H9 (cell line): ENCODE results near the gene SERPINB5. TPM values are rescaled to one million over a fixed set of nuclear protein-coding genes. Genes with fewer than 3 reads are reported as not detected.

Source experiments
- DNase-seq: peaks from one replicate; pipeline ENCODE4 v3.0.0-alpha.2; 2017
- H2AFZ ChIP-seq: one replicate; pipeline ENCODE4 v1.6.1; 2013; ENCODE audit warnings: mild to moderate bottlenecking, low read length, control low read depth, moderate library complexity
- H2AK5ac ChIP-seq: 2 replicates; pipeline ENCODE4 v1.6.1; 2013; ENCODE audit warnings: low read length, control low read depth, mixed read lengths; ENCODE audit not compliant: insufficient read length
- H2BK120ac ChIP-seq: one replicate; pipeline ENCODE4 v1.6.1; 2013; ENCODE audit warnings: low read depth, mild to moderate bottlenecking, low read length, control low read depth, inconsistent platforms; ENCODE audit not compliant: poor library complexity, severe bottlenecking
- H2BK12ac ChIP-seq: 2 replicates; pipeline ENCODE4 v1.6.1; 2013; ENCODE audit warnings: low read length, control low read depth, mixed read lengths, low read depth; ENCODE audit not compliant: insufficient read length
- H2BK15ac ChIP-seq: 2 replicates; pipeline ENCODE4 v1.6.1; 2013; ENCODE audit warnings: low read depth, low read length, control low read depth
- H2BK20ac ChIP-seq: one replicate; pipeline ENCODE4 v1.6.1; 2013; ENCODE audit warnings: low read depth, mild to moderate bottlenecking, low read length, control low read depth, inconsistent platforms; ENCODE audit not compliant: poor library complexity, severe bottlenecking
- H2BK5ac ChIP-seq: 2 replicates; pipeline ENCODE4 v1.6.1; 2013; ENCODE audit warnings: low read length, control low read depth, mixed read lengths; ENCODE audit not compliant: insufficient read length
- H3K14ac ChIP-seq: 2 replicates; pipeline ENCODE4 v1.6.1; 2013; ENCODE audit warnings: low read length, control low read depth; ENCODE audit not compliant: insufficient read depth
- H3K18ac ChIP-seq: 2 replicates; pipeline ENCODE4 v1.6.1; 2013; ENCODE audit warnings: low read depth, mild to moderate bottlenecking, mixed read lengths, low read length, control low read depth; ENCODE audit not compliant: insufficient read length
- H3K23ac ChIP-seq: 2 replicates; pipeline ENCODE4 v1.6.1; 2013; ENCODE audit warnings: low read length, control low read depth, mixed read lengths, low read depth; ENCODE audit not compliant: insufficient read length
- H3K23me2 ChIP-seq: 2 replicates; pipeline ENCODE4 v1.6.1; 2013; ENCODE audit warnings: low read depth, mild to moderate bottlenecking, mixed read lengths, low read length, control low read depth; ENCODE audit not compliant: insufficient read length, poor library complexity, severe bottlenecking
- H3K27ac ChIP-seq: 2 replicates; pipeline ENCODE4 v1.5.1; 2013; ENCODE audit warnings: low read length, control low read depth, mixed read lengths, low read depth; ENCODE audit not compliant: insufficient read length
- H3K27me3 ChIP-seq: 2 replicates; pipeline ENCODE4 v1.6.1; 2013; ENCODE audit warnings: low read length, control low read depth, inconsistent platforms; ENCODE audit not compliant: insufficient read depth
- H3K4ac ChIP-seq: 2 replicates; pipeline ENCODE4 v1.6.1; 2013; ENCODE audit warnings: low read depth, mild to moderate bottlenecking, control low read depth, inconsistent platforms, low read length, moderate library complexity
- H3K4me1 ChIP-seq: 2 replicates; pipeline ENCODE4 v1.6.1; 2013; ENCODE audit warnings: low read length, control low read depth, inconsistent platforms; ENCODE audit not compliant: insufficient read depth
- H3K4me2 ChIP-seq: 2 replicates; pipeline ENCODE4 v1.6.1; 2013; ENCODE audit warnings: low read length, control low read depth, mixed read lengths; ENCODE audit not compliant: insufficient read length, insufficient read depth
- H3K56ac ChIP-seq: 2 replicates; pipeline ENCODE4 v1.6.1; 2013; ENCODE audit warnings: low read depth, mild to moderate bottlenecking, mixed read lengths, low read length, control low read depth; ENCODE audit not compliant: insufficient read length
- H3K79me1 ChIP-seq: 2 replicates; pipeline ENCODE4 v1.6.1; 2013; ENCODE audit warnings: low read depth, mild to moderate bottlenecking, moderate library complexity, low read length, control low read depth, inconsistent platforms; ENCODE audit not compliant: insufficient read depth, poor library complexity, severe bottlenecking
- H3K79me2 ChIP-seq: 2 replicates; pipeline ENCODE4 v1.6.1; 2013; ENCODE audit warnings: low read length, control low read depth, inconsistent platforms; ENCODE audit not compliant: insufficient read depth
- H3K9ac ChIP-seq: 2 replicates; pipeline ENCODE4 v1.6.1; 2013; ENCODE audit warnings: low read length, control low read depth, mixed read lengths; ENCODE audit not compliant: insufficient read length; ENCODE audit errors: extremely low read depth
- H3K9me3 ChIP-seq: one replicate; pipeline ENCODE4 v1.6.1; 2013; ENCODE audit warnings: low read depth, low read length, inconsistent platforms; ENCODE audit not compliant: control insufficient read depth
- H3T11ph ChIP-seq: one replicate; pipeline ENCODE4 v1.6.1; 2013; ENCODE audit warnings: mild to moderate bottlenecking, low read length, control low read depth, inconsistent platforms
- H4K20me1 ChIP-seq: one replicate; pipeline ENCODE4 v1.6.1; 2013; ENCODE audit not compliant: control insufficient read depth, insufficient read length, insufficient read depth
- H4K5ac ChIP-seq: 2 replicates; pipeline ENCODE4 v1.6.1; 2013; ENCODE audit warnings: low read depth, mild to moderate bottlenecking, mixed read lengths, low read length, control low read depth; ENCODE audit not compliant: insufficient read length
- H4K8ac ChIP-seq: replicated peaks from 2 replicates; pipeline ENCODE4 v1.6.1; 2013; ENCODE audit warnings: low read length, control low read depth, mixed read lengths, low read depth; ENCODE audit not compliant: insufficient read length
- H4K91ac ChIP-seq: 2 replicates; pipeline ENCODE4 v1.6.1; 2013; ENCODE audit warnings: low read depth, mild to moderate bottlenecking, moderate library complexity, mixed read lengths, low read length, control low read depth; ENCODE audit not compliant: insufficient read length
- H3K27ac Mint-ChIP-seq, 3 experiments: 2 replicates in 2 of 3; 3 replicates in 1 of 3; pipeline ENCODE4 v1.8.0; 2020 to 2021; ENCODE audit warnings: mixed read lengths in 3 of 3, mild to moderate bottlenecking in 1 of 3, moderate library complexity in 1 of 3
- H3K27me3 Mint-ChIP-seq: 2 replicates; pipeline ENCODE4 v1.8.0; 2021; ENCODE audit warnings: low read depth, mild to moderate bottlenecking, moderate library complexity, mixed read lengths
- H3K36me3 Mint-ChIP-seq, 3 experiments: 2 replicates in 2 of 3; 3 replicates in 1 of 3; pipeline ENCODE4 v1.8.0; 2020 to 2021; ENCODE audit warnings: low read depth in 3 of 3, mixed read lengths in 3 of 3; ENCODE audit not compliant: insufficient read depth in 1 of 3
- H3K4me1 Mint-ChIP-seq, 2 experiments: 2 replicates each; pipeline ENCODE4 v1.8.0; 2020; ENCODE audit warnings: mixed read lengths in 2 of 2
- H3K4me3 Mint-ChIP-seq, 2 experiments: 2 replicates in 1 of 2; 3 replicates in 1 of 2; pipeline ENCODE4 v1.8.0; 2020 to 2021; ENCODE audit warnings: mild to moderate bottlenecking in 2 of 2, mixed read lengths in 2 of 2, moderate library complexity in 1 of 2
- H3K9me3 Mint-ChIP-seq, 2 experiments: 2 replicates in 1 of 2; 3 replicates in 1 of 2; pipeline ENCODE4 v1.8.0; 2020; ENCODE audit warnings: mild to moderate bottlenecking in 2 of 2, mixed read lengths in 2 of 2, moderate library complexity in 1 of 2
- whole genome bisulfite sequencing: extraction: QIAGEN DNeasy Blood & Tissue Kit; methylation state at CpG from one replicate; pipeline ENCODE4 v1.1.7; 2013; ENCODE audit warnings: missing lambda C conversion rate, low lambda C conversion rate, mixed read lengths; ENCODE audit not compliant: insufficient read length; ENCODE audit errors: extremely low coverage; 5-methylcytosine and 5-hydroxymethylcytosine counted together
- total RNA-seq: library from RNA; stranded (reverse); gene quantifications from 2 replicates; pipeline ENCODE4 v1.2.1, GENCODE V29; 2021
- TF ChIP-seq, protein P1 (sequence below): fragments of 200-600 bp; sonication (generic); conservative IDR thresholded peaks from 3 replicates; pipeline ENCODE4 v1.8.0; 2021; ENCODE audit warnings: antibody characterized with exemption, mild to moderate bottlenecking

Gene SERPINB5
- total RNA-seq, 1 experiment from 2014 or later, result not detected

GRCh38 chr18:63534615-63535014 lies 57.9 kb downstream of the SERPINB5 start:
- Histone ChIP-seq H2BK20ac (no peak overlapping the region), H3T11ph (no peak overlapping the region), H2BK120ac (no peak overlapping the region), H3K79me1 (no peaks in the 10 kb centered on the region), H3K4ac (no peak overlapping the region), H2AK5ac (no peak overlapping the region), H3K4me1 (no peaks in the 10 kb centered on the region), H3K56ac (no peak overlapping the region), H4K20me1 (no peaks in the 10 kb centered on the region), H3K27me3 (no peaks in the 10 kb centered on the region), H4K8ac (no peak overlapping the region), H3K9ac (no peak overlapping the region), H2BK15ac (no peak overlapping the region), H2AFZ (no peak overlapping the region), H4K91ac (no peak overlapping the region), H3K27ac (no peak overlapping the region), H4K5ac (no peak overlapping the region), H3K23me2 (no peaks in the 10 kb centered on the region), H3K9me3 (no peaks in the 10 kb centered on the region), H3K18ac (no peak overlapping the region), H3K14ac (no peak overlapping the region), H2BK12ac (no peak overlapping the region), H3K23ac (no peak overlapping the region), H3K4me2 (no peak overlapping the region), H3K79me2 (no peaks in the 10 kb centered on the region), H2BK5ac (no peak overlapping the region)
- no peak overlapping the region for H3K27ac Mint-ChIP-seq
- peaks cover 0 to under 1% of the 10 kb centered on the region in 2 experiments; a peak in 1 of 4 replicates for H3K4me1 Mint-ChIP-seq
- H3K9me3 Mint-ChIP-seq, result no peaks in the 10 kb centered on the region
- no peaks in the 10 kb centered on the region for H3K36me3 Mint-ChIP-seq
- no peaks in the 10 kb centered on the region for H3K27me3 Mint-ChIP-seq
- WGBS, result no CpG with 5 or more reads among the region's 4 CpGs
- no peak for DNase-seq
- H3K4me3 Mint-ChIP-seq, result no peak overlapping the region
- TF ChIP-seq, protein P1, sequence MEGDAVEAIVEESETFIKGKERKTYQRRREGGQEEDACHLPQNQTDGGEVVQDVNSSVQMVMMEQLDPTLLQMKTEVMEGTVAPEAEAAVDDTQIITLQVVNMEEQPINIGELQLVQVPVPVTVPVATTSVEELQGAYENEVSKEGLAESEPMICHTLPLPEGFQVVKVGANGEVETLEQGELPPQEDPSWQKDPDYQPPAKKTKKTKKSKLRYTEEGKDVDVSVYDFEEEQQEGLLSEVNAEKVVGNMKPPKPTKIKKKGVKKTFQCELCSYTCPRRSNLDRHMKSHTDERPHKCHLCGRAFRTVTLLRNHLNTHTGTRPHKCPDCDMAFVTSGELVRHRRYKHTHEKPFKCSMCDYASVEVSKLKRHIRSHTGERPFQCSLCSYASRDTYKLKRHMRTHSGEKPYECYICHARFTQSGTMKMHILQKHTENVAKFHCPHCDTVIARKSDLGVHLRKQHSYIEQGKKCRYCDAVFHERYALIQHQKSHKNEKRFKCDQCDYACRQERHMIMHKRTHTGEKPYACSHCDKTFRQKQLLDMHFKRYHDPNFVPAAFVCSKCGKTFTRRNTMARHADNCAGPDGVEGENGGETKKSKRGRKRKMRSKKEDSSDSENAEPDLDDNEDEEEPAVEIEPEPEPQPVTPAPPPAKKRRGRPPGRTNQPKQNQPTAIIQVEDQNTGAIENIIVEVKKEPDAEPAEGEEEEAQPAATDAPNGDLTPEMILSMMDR, result no peak
